Vagina (tissue), 2 donors: ENCODE data around the gene HEPN1. TPM values are rescaled to one million over a fixed set of nuclear protein-coding genes. Genes with fewer than 3 reads are reported as not detected.

Experiments used
- DNase-seq, 2 donors: peaks; one replicate each; pipeline ENCODE4 v3.0.0-alpha.2; 2017; ENCODE audit errors: extremely low spot score in 2 of 2
- H3K27ac ChIP-seq: fragments of 200-600 bp; sonication (generic); one replicate; pipeline ENCODE4 v1.5.1; 2019
- H3K27me3 ChIP-seq: fragments of 200-600 bp; sonication (generic); one replicate; pipeline ENCODE4 v1.5.1; 2019
- H3K36me3 ChIP-seq, 2 donors: fragments of 200-600 bp; sonication (generic); one replicate each; pipeline ENCODE4 v1.5.1; 2017 to 2019
- H3K4me1 ChIP-seq: fragments of 200-600 bp; sonication (generic); one replicate; pipeline ENCODE4 v1.5.1; 2019
- H3K4me3 ChIP-seq, 2 donors: fragments of 200-600 bp; sonication (generic); 1 replicate in 1 of 2; 2 replicates in 1 of 2; pipeline ENCODE4 v1.5.1; 2016 to 2019
- H3K9me3 ChIP-seq: fragments of 200-600 bp; sonication (generic); one replicate; pipeline ENCODE4 v1.5.1; 2019
- POLR2A ChIP-seq, 2 donors: fragments of 450-650 bp; IDR thresholded peaks; one replicate each; pipeline ENCODE4 v1.6.1; 2017; ENCODE audit warnings: antibody characterized with exemption in 2 of 2, mild to moderate bottlenecking in 2 of 2, moderate library complexity in 2 of 2
- POLR2AphosphoS5 ChIP-seq, 2 donors: sonication (generic); formaldehyde crosslinking; IDR thresholded peaks; one replicate each; pipeline ENCODE4 v1.9.0; 2017; ENCODE audit warnings: antibody characterized with exemption in 2 of 2, mild to moderate bottlenecking in 2 of 2, low read depth in 1 of 2; ENCODE audit not compliant: insufficient read depth in 1 of 2
- intact Hi-C: fragments of 100-400 bp; cut with DNase I; formaldehyde crosslinking; loops from one replicate; pipeline ENCODE4 v1.15.1; 2023
- total RNA-seq: library from RNA; depleted of rRNA; stranded (reverse); fragments of >200 nt; gene quantifications from one replicate; pipeline ENCODE4 v1.2.3, GENCODE V29; 2016
- TF ChIP-seq, protein P1 (sequence below), 3 experiments: fragments of 450-650 bp in 2 of 3; fragments of 200-600 bp in 1 of 3; sonication (generic) in 1 of 3; IDR thresholded peaks; one replicate each; pipeline ENCODE4 v1.5.1; 2017 to 2019; ENCODE audit warnings: antibody characterized with exemption in 3 of 3, mild to moderate bottlenecking in 2 of 3, moderate library complexity in 2 of 3

Gene HEPN1
- total RNA-seq, 1 donor from 2014 or later = not detected

DNA sequence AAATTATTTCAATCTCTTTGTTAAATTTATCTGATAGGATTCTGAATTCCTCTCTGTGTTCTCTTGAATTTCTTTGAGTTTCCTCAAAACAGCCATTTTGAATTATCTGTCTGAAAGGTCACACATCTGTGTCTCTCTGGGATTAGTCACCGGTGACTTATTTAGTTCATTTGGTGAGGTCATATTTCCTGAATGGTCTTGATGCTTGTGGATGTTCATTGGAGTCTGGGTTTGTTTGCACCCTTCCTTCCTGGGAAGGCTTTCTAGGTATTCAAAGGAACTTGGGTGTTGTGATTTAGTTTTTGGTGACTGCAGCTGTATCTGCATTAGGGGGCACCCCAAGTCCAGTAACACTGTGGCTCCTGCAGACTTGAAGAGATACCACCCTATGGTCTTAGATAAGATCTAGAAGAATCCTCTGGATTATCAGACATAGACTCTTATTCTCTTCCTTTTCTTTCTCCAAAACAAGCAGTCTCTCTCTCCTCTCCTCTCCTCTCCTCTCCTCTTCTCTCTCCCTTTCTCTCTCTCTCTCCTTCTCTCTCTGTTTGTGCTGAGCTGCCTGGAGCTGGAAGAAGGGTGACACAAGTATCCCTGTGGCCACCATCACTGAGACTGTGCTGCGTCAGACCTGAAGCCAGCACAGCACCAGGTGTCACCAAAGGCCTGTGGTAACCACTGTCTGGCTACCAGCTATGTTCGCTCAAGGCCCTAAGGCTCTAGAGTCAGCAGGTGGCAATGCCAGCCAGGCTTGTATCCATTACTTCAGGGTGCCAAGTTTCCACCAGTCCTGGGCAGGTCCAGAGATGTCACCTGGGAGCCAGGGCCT lies 3.3 kb upstream of the HEPN1 start:
- no peak overlapping the region for H3K27ac ChIP-seq
- no peaks in the 10 kb centered on the region for H3K36me3 ChIP-seq
- H3K4me1 ChIP-seq = no peaks in the 10 kb centered on the region
- TF ChIP-seq, protein P1, sequence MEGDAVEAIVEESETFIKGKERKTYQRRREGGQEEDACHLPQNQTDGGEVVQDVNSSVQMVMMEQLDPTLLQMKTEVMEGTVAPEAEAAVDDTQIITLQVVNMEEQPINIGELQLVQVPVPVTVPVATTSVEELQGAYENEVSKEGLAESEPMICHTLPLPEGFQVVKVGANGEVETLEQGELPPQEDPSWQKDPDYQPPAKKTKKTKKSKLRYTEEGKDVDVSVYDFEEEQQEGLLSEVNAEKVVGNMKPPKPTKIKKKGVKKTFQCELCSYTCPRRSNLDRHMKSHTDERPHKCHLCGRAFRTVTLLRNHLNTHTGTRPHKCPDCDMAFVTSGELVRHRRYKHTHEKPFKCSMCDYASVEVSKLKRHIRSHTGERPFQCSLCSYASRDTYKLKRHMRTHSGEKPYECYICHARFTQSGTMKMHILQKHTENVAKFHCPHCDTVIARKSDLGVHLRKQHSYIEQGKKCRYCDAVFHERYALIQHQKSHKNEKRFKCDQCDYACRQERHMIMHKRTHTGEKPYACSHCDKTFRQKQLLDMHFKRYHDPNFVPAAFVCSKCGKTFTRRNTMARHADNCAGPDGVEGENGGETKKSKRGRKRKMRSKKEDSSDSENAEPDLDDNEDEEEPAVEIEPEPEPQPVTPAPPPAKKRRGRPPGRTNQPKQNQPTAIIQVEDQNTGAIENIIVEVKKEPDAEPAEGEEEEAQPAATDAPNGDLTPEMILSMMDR (IDR thresholded peaks at IDR 0.05) = no peak
- TF ChIP-seq POLR2A (IDR thresholded peaks at IDR 0.05) (no peak), POLR2AphosphoS5 (IDR thresholded peaks at IDR 0.05; ENCODE audit: insufficient read depth in 1 of 2, low read depth in 1 of 2) (no peak)
- H3K27me3 ChIP-seq = no peaks in the 10 kb centered on the region
- no peak overlapping the region for H3K4me3 ChIP-seq
- intact Hi-C loops = no loop called here
- peak in 1 of 2 donors; percentile 34 for DNase-seq
- no peaks in the 10 kb centered on the region for H3K9me3 ChIP-seq

DNA sequence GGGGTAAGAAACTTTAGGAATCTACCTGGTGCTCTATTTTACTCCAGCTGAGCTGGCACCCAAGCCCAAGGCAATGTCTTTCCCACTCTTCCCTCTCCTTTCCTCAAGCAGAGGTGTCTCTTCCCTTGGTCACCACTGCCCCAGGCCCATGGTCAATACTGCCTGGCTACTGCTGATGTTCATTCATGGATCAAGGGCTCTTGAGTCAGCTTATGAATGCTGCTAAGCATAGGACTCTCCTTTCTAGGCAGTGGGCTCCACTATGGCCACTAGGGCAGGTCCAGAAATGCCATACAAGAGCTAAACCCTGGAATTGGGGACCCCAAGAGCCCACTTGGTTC lies 2.7 kb upstream of the HEPN1 start:
- TF ChIP-seq, protein P1 (IDR thresholded peaks at IDR 0.05) = no peak
- TF ChIP-seq POLR2AphosphoS5 (IDR thresholded peaks at IDR 0.05; ENCODE audit: insufficient read depth in 1 of 2, low read depth in 1 of 2) (no peak), POLR2A (IDR thresholded peaks at IDR 0.05) (no peak)
- H3K36me3 ChIP-seq = no peaks in the 10 kb centered on the region
- H3K27me3 ChIP-seq = no peaks in the 10 kb centered on the region
- intact Hi-C loops = no loop called here
- no peaks in the 10 kb centered on the region for H3K4me1 ChIP-seq
- H3K27ac ChIP-seq = no peak overlapping the region
- no peak for DNase-seq
- H3K9me3 ChIP-seq = no peaks in the 10 kb centered on the region
- H3K4me3 ChIP-seq = no peak overlapping the region

DNA sequence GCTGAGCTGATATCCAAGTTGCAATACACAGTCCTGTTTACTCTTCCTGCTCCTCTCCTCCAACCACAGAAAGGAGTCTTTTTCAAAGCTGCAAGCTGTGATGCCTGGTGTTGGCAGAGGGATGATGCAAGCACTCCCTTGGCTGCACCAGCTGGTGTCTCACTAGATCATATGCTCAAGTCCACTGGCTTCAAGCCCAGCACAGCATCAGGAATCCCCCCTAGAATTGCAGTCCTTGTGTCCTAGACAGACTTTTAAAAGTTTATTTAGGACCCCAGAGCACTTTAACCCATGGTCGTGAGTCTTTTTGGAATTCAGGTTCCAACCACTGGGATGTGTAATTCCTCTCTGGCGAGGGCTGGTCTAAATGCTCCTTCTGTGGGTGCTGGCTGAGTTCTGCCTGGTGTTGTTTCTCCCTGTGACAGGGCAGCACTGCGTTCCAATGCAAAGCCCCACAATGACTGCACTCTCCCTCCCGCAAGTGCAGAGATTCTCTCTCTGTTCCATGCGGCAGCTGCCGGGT lies 1.9 kb upstream of the HEPN1 start:
- Histone ChIP-seq H3K36me3 (no peaks in the 10 kb centered on the region), H3K4me1 (no peaks in the 10 kb centered on the region), H3K9me3 (no peaks in the 10 kb centered on the region), H3K27ac (no peak overlapping the region), H3K27me3 (no peaks in the 10 kb centered on the region), H3K4me3 (no peak overlapping the region)
- no peak for TF ChIP-seq POLR2AphosphoS5 (IDR thresholded peaks at IDR 0.05; ENCODE audit: insufficient read depth in 1 of 2, low read depth in 1 of 2)
- no peak for TF ChIP-seq POLR2A (IDR thresholded peaks at IDR 0.05)
- TF ChIP-seq, protein P1 (IDR thresholded peaks at IDR 0.05) = no peak
- intact Hi-C loops = no loop called here
- no peak for DNase-seq

DNA sequence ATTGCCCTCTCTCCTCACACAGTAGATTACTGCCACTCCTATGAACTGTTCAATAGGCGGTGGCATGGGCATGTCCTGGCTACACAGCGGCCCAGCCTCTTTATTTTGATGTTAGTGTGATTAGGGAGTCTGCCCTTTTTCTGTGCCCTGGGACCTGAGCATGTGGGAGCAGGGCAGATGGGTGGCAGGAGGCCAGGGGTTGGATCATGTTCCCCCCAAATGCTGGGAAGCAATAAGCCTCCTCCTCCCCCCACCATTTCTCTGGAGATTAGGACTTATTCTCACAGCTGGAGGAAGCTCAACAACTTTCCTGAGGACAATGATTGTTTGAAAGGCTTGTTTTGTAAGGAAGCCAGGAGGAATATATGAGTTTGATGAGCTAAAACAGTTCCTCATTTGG lies 848 bp downstream of the HEPN1 start:
- no peak overlapping the region for H3K4me3 ChIP-seq
- intact Hi-C loops = no loop called here
- peak in 1 of 2 donors; percentile 89 for DNase-seq

More for the DNA sequence above, 848 bp downstream of the HEPN1 start:
- H3K4me1 ChIP-seq = no peaks in the 10 kb centered on the region
- TF ChIP-seq, protein P1 (IDR thresholded peaks at IDR 0.05) = no peak
- TF ChIP-seq POLR2AphosphoS5 (IDR thresholded peaks at IDR 0.05; ENCODE audit: insufficient read depth in 1 of 2, low read depth in 1 of 2) (no peak), POLR2A (IDR thresholded peaks at IDR 0.05) (no peak)
- no peaks in the 10 kb centered on the region for H3K27me3 ChIP-seq
- H3K27ac ChIP-seq = no peak overlapping the region
- H3K36me3 ChIP-seq = no peaks in the 10 kb centered on the region
- no peaks in the 10 kb centered on the region for H3K9me3 ChIP-seq
